CD4-positive, alpha-beta memory T cell (primary cell): ENCODE results near the gene FAM234A. TPM values are rescaled to one million over a fixed set of nuclear protein-coding genes. Genes with fewer than 3 reads are reported as not detected.

Experiments
- CTCF ChIA-PET: fragments of 350-600 bp; sonication (Branson Sonifier 250); formaldehyde crosslinking; loops from one replicate; lab custom pipeline; 2021; ENCODE audit warnings: inconsistent platforms; ENCODE audit not compliant: partially characterized antibody; lab: Charles Lee
- POLR2A ChIA-PET: fragments of 350-600 bp; sonication (Branson Sonifier 250); formaldehyde crosslinking; loops from one replicate; lab custom pipeline; 2021; ENCODE audit not compliant: partially characterized antibody; lab: Charles Lee
- DNase-seq, 5 donors: peaks; one replicate each; pipeline versions ENCODE4 v3.0.0 to v3.0.0-alpha.2; 2020 to 2022; ENCODE audit warnings: mixed read lengths in 1 of 5
- H3K27ac ChIP-seq: one replicate; pipeline ENCODE4 v1.7.0; 2013; ENCODE audit warnings: low read depth, low read length
- H3K27me3 ChIP-seq: 2 replicates; pipeline ENCODE4 v1.7.0; 2013; ENCODE audit warnings: mild to moderate bottlenecking, low read length, moderate library complexity; ENCODE audit not compliant: insufficient read depth
- H3K36me3 ChIP-seq: 2 replicates; pipeline ENCODE4 v1.7.0; 2013; ENCODE audit warnings: mild to moderate bottlenecking, low read length, moderate library complexity; ENCODE audit not compliant: insufficient read depth
- H3K4me1 ChIP-seq: 2 replicates; pipeline ENCODE4 v1.7.0; 2013; ENCODE audit warnings: mild to moderate bottlenecking, low read length, moderate library complexity; ENCODE audit not compliant: insufficient read depth
- H3K4me3 ChIP-seq, 2 donors: one replicate each; pipeline ENCODE4 v1.7.0; 2013; ENCODE audit warnings: low read length in 2 of 2, mild to moderate bottlenecking in 1 of 2
- H3K9me3 ChIP-seq, 2 donors: one replicate each; pipeline ENCODE4 v1.7.0; 2013; ENCODE audit warnings: low read length in 2 of 2, control low read depth in 1 of 2; ENCODE audit not compliant: control insufficient read depth in 1 of 2
- H3K27ac Mint-ChIP-seq, 7 donors: one replicate each; pipeline ENCODE4 v1.8.0; 2020 to 2021; ENCODE audit warnings: mixed read lengths in 7 of 7, mild to moderate bottlenecking in 6 of 7, inconsistent platforms in 3 of 7, moderate library complexity in 3 of 7
- H3K27me3 Mint-ChIP-seq, 2 donors: one replicate each; pipeline ENCODE4 v1.8.0; 2020 to 2021; ENCODE audit warnings: mixed read lengths in 2 of 2
- H3K36me3 Mint-ChIP-seq, 2 donors: one replicate each; pipeline ENCODE4 v1.8.0; 2020 to 2021; ENCODE audit warnings: mixed read lengths in 2 of 2, inconsistent platforms in 1 of 2, mild to moderate bottlenecking in 1 of 2
- H3K4me1 Mint-ChIP-seq, 4 donors: one replicate each; pipeline ENCODE4 v1.8.0; 2020 to 2021; ENCODE audit warnings: mixed read lengths in 4 of 4, mild to moderate bottlenecking in 1 of 4
- H3K4me3 Mint-ChIP-seq, 8 donors: one replicate each; pipeline ENCODE4 v1.8.0; 2020 to 2021; ENCODE audit warnings: mixed read lengths in 8 of 8, mild to moderate bottlenecking in 7 of 8, moderate library complexity in 6 of 8, inconsistent platforms in 3 of 8
- H3K9me3 Mint-ChIP-seq, 8 donors: one replicate each; pipeline ENCODE4 v1.8.0; 2020 to 2021; ENCODE audit warnings: mixed read lengths in 8 of 8, mild to moderate bottlenecking in 5 of 8, inconsistent platforms in 3 of 8, moderate library complexity in 1 of 8
- intact Hi-C: fragments of 100-400 bp; cut with micrococcal nuclease; formaldehyde crosslinking; loops from one replicate; pipeline ENCODE4 v1.15.1; 2023
- polyA plus RNA-seq, 2 donors: library from polyadenylated mRNA; unstranded; fragments of 300-500 nt; fragmentation: Illumina TruSeq; gene quantifications; one replicate each; pipeline ENCODE4 v1.2.3, GENCODE V29; 2021
- total RNA-seq, 2 experiments: library from RNA; stranded (reverse); gene quantifications; one replicate each; pipeline ENCODE4 v1.2.3, GENCODE V29; 2021

Gene FAM234A
- total and polyA plus RNA-seq, 4 experiments from 2014 or later, result 18.2 to 41.1 (median 34.9) TPM

- intact Hi-C loops, result no loop called here
- peaks cover 0 to 10% (median 3%) of the 10 kb centered on the region in 4 donors for H3K4me1 Mint-ChIP-seq
- POLR2A ChIA-PET, result interaction anchor here (0.6 kb wide), 1 partner anchor 179 kb away, joined by 3 read pairs; no protein-coding TSS in a partner anchor
- Histone ChIP-seq H3K36me3 (no peaks in the 10 kb centered on the region), H3K4me1 (peaks cover 6% of the 10 kb centered on the region), H3K9me3 (no peaks in the 10 kb centered on the region), H3K4me3 (no peak overlapping the region), H3K27ac (no peak overlapping the region), H3K27me3 (no peaks in the 10 kb centered on the region)
- DNase-seq, result peak in 1 of 5 donors; percentile 29
- no peak overlapping the region for H3K4me3 Mint-ChIP-seq
- CTCF ChIA-PET, result no interaction called here
- H3K36me3 Mint-ChIP-seq, result no peaks in the 10 kb centered on the region
- H3K27me3 Mint-ChIP-seq, result peaks cover 0 to 1% of the 10 kb centered on the region in 2 donors
- H3K9me3 Mint-ChIP-seq, result no peaks in the 10 kb centered on the region
- H3K27ac Mint-ChIP-seq, result peak overlapping the region in 1 of 7 donors; percentile 69
Measured at GRCh38 chr16:268141-269053, 33.8 kb downstream of the FAM234A start.

GRCh38 chr16:269061-269796 lies 34.6 kb downstream of the FAM234A start:
- H3K36me3 Mint-ChIP-seq, result no peaks in the 10 kb centered on the region
- H3K4me1 ChIP-seq, result peaks cover 6% of the 10 kb centered on the region
- no peaks in the 10 kb centered on the region for H3K9me3 ChIP-seq
- peaks cover 0 to 10% (median 3%) of the 10 kb centered on the region in 4 donors for H3K4me1 Mint-ChIP-seq
- intact Hi-C loops, result no loop called here
- H3K27ac Mint-ChIP-seq, result no peak overlapping the region
- H3K9me3 Mint-ChIP-seq, result no peaks in the 10 kb centered on the region
- H3K27ac ChIP-seq, result no peak overlapping the region
- no peaks in the 10 kb centered on the region for H3K36me3 ChIP-seq
- POLR2A ChIA-PET, result no interaction called here
- H3K27me3 Mint-ChIP-seq, result peaks cover 0 to 1% of the 10 kb centered on the region in 2 donors
- H3K27me3 ChIP-seq, result no peaks in the 10 kb centered on the region
- H3K4me3 ChIP-seq, result no peak overlapping the region
- peak in 1 of 5 donors; percentile 4 for DNase-seq
- no peak overlapping the region for H3K4me3 Mint-ChIP-seq
- CTCF ChIA-PET, result no interaction called here

- H3K9me3 Mint-ChIP-seq, result no peaks in the 10 kb centered on the region
- no peak overlapping the region for H3K27ac Mint-ChIP-seq
- Histone ChIP-seq H3K4me3 (no peak overlapping the region), H3K9me3 (no peaks in the 10 kb centered on the region), H3K4me1 (peaks cover 7% of the 10 kb centered on the region), H3K27ac (no peak overlapping the region), H3K27me3 (no peaks in the 10 kb centered on the region), H3K36me3 (no peaks in the 10 kb centered on the region)
- intact Hi-C loops, result no loop called here
- ChIA-PET CTCF (no interaction called here), POLR2A (no interaction called here)
- peaks cover 0 to 1% of the 10 kb centered on the region in 2 donors for H3K27me3 Mint-ChIP-seq
- peaks cover 0 to 6% (median 3%) of the 10 kb centered on the region in 4 donors for H3K4me1 Mint-ChIP-seq
- no peak for DNase-seq
- H3K4me3 Mint-ChIP-seq, result no peak overlapping the region
- no peaks in the 10 kb centered on the region for H3K36me3 Mint-ChIP-seq
Measured at GRCh38 chr16:270381-271255, 36.0 kb downstream of the FAM234A start.

- peaks cover 0 to 3% (median 0%) of the 10 kb centered on the region in 4 donors for H3K4me1 Mint-ChIP-seq
- ChIA-PET CTCF (no interaction called here), POLR2A (no interaction called here)
- no peaks in the 10 kb centered on the region for H3K36me3 Mint-ChIP-seq
- peaks cover 4% of the 10 kb centered on the region in 2 donors for H3K27me3 Mint-ChIP-seq
- H3K4me3 Mint-ChIP-seq, result no peak overlapping the region
- Histone ChIP-seq H3K4me1 (peaks cover 4% of the 10 kb centered on the region), H3K9me3 (no peaks in the 10 kb centered on the region), H3K36me3 (no peaks in the 10 kb centered on the region), H3K27me3 (no peaks in the 10 kb centered on the region), H3K4me3 (no peak overlapping the region), H3K27ac (no peak overlapping the region)
- no peaks in the 10 kb centered on the region for H3K9me3 Mint-ChIP-seq
- DNase-seq, result no peak
- intact Hi-C loops, result no loop called here
- no peak overlapping the region for H3K27ac Mint-ChIP-seq
Measured at GRCh38 chr16:272633-273546, 38.3 kb downstream of the FAM234A start.

- Histone ChIP-seq H3K36me3 (no peaks in the 10 kb centered on the region), H3K4me1 (peaks cover 6% of the 10 kb centered on the region), H3K9me3 (no peaks in the 10 kb centered on the region), H3K4me3 (no peak overlapping the region), H3K27ac (no peak overlapping the region), H3K27me3 (no peaks in the 10 kb centered on the region)
- Mint-ChIP-seq H3K4me3 (no peak overlapping the region), H3K27ac (no peak overlapping the region), H3K4me1 (peaks cover under 1 to 4% (median 2%) of the 10 kb centered on the region in 4 donors), H3K9me3 (no peaks in the 10 kb centered on the region), H3K27me3 (peaks cover 4 to 5% of the 10 kb centered on the region in 2 donors), H3K36me3 (no peaks in the 10 kb centered on the region)
- DNase-seq, result peak in 1 of 5 donors; percentile 30
- intact Hi-C loops, result no loop called here
- POLR2A ChIA-PET, result no interaction called here
- CTCF ChIA-PET, result no interaction called here
Measured at GRCh38 chr16:273547-274421, 39.2 kb downstream of the FAM234A start.
